Activated CD8-positive, alpha-beta T cell treated with anti-CD3 and anti-CD28 coated beads, Interleukin-2, amount 10 ng/mL, durations not matched to agents 7 days and 5 days (primary cell): ENCODE measurements around the gene ERC2. TPM values are rescaled to one million over a fixed set of nuclear protein-coding genes. Genes with fewer than 3 reads are reported as not detected.

Experiments
- ATAC-seq: fragments of 150-1000 bp; cut with Tn5 transposase; one replicate; pipeline ENCODE4 v1.10.0; 2021; ENCODE audit warnings: moderate library complexity
- CTCF ChIA-PET: fragments of 350-600 bp; sonication (Branson Sonifier 250); formaldehyde crosslinking; loops from one replicate; lab custom pipeline; 2021; ENCODE audit warnings: antibody characterized with exemption; lab: Charles Lee
- POLR2A ChIA-PET: fragments of 350-600 bp; sonication (Branson Sonifier 250); formaldehyde crosslinking; loops from one replicate; lab custom pipeline; 2021; ENCODE audit warnings: antibody characterized with exemption; lab: Charles Lee
- DNase-seq: peaks from one replicate; pipeline ENCODE4 v3.0.0-alpha.2; 2020
- H3K27ac Mint-ChIP-seq: one replicate; pipeline ENCODE4 v1.8.0; 2021; ENCODE audit warnings: mild to moderate bottlenecking, mixed read lengths
- H3K27me3 Mint-ChIP-seq: one replicate; pipeline ENCODE4 v1.8.0; 2021; ENCODE audit warnings: low read depth, mixed read lengths
- H3K36me3 Mint-ChIP-seq: one replicate; pipeline ENCODE4 v1.8.0; 2021; ENCODE audit warnings: low read depth, mixed read lengths
- H3K4me1 Mint-ChIP-seq: one replicate; pipeline ENCODE4 v1.8.0; 2021; ENCODE audit warnings: low read depth, mixed read lengths
- H3K4me3 Mint-ChIP-seq: one replicate; pipeline ENCODE4 v1.8.0; 2021; ENCODE audit warnings: mild to moderate bottlenecking, mixed read lengths
- H3K9me3 Mint-ChIP-seq: one replicate; pipeline ENCODE4 v1.8.0; 2022; ENCODE audit warnings: mixed read lengths; ENCODE audit not compliant: insufficient read depth
- total RNA-seq, 2 experiments: library from RNA; stranded (reverse); gene quantifications; one replicate each; pipeline ENCODE4 v1.2.3, GENCODE V29; 2021

Gene ERC2
- total RNA-seq, 2 experiments from 2014 or later = not detected

DNA sequence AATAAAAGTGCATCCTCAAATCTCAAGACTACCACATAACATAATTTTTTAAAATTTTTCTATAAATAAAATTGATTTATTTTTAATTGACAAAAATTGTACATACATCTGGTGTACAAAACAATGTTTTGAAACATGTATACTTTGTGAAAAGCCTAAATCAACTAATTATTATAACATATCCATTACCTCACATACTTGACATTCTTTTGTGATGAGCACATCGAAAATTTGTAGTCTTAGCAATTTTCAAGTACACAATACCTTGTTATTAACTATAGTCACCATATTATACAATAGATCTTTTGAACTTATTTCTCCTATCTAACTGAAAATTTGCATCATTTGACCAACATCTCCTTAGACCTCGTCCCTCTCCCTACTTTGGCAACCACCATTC, 973.3 kb downstream of the ERC2 start:
- DNase-seq (no peak), ATAC-seq (no peak)
- H3K27ac Mint-ChIP-seq = no peak overlapping the region
- peaks cover 8% of the 10 kb centered on the region for H3K27me3 Mint-ChIP-seq
- POLR2A ChIA-PET = no interaction called here
- H3K4me3 Mint-ChIP-seq = no peak overlapping the region
- CTCF ChIA-PET = no interaction called here
- H3K9me3 Mint-ChIP-seq = no peaks in the 10 kb centered on the region
- no peaks in the 10 kb centered on the region for H3K4me1 Mint-ChIP-seq
- H3K36me3 Mint-ChIP-seq = no peaks in the 10 kb centered on the region

GRCh38 chr3:55492976-55493375, 975.3 kb downstream of the ERC2 start:
- ATAC-seq = no peak
- Mint-ChIP-seq H3K4me1 (peaks cover 5% of the 10 kb centered on the region), H3K4me3 (no peak overlapping the region), H3K27me3 (peaks cover 25% of the 10 kb centered on the region), H3K36me3 (no peaks in the 10 kb centered on the region), H3K9me3 (no peaks in the 10 kb centered on the region), H3K27ac (no peak overlapping the region)
- POLR2A ChIA-PET = no interaction called here
- CTCF ChIA-PET = no interaction called here
- DNase-seq = no peak

GRCh38 chr3:55491296-55491816, 976.9 kb downstream of the ERC2 start:
- POLR2A ChIA-PET = no interaction called here
- H3K27me3 Mint-ChIP-seq = peaks cover 41% of the 10 kb centered on the region
- no peak for ATAC-seq

GRCh38 chr3:55490276-55490913, 977.9 kb downstream of the ERC2 start:
- DNase-seq (no peak), ATAC-seq (no peak)
- Mint-ChIP-seq H3K9me3 (no peaks in the 10 kb centered on the region), H3K4me1 (peaks cover 21% of the 10 kb centered on the region), H3K4me3 (no peak overlapping the region), H3K36me3 (no peaks in the 10 kb centered on the region), H3K27ac (no peak overlapping the region), H3K27me3 (peaks cover 50% of the 10 kb centered on the region)
- CTCF ChIA-PET = no interaction called here
- POLR2A ChIA-PET = no interaction called here

More at GRCh38 chr3:55491296-55491816, 976.9 kb downstream of the ERC2 start:
- no peak for DNase-seq
- Mint-ChIP-seq H3K4me3 (no peak overlapping the region), H3K4me1 (peaks cover 16% of the 10 kb centered on the region), H3K9me3 (no peaks in the 10 kb centered on the region), H3K36me3 (no peaks in the 10 kb centered on the region), H3K27ac (no peak overlapping the region)
- CTCF ChIA-PET = no interaction called here

DNA sequence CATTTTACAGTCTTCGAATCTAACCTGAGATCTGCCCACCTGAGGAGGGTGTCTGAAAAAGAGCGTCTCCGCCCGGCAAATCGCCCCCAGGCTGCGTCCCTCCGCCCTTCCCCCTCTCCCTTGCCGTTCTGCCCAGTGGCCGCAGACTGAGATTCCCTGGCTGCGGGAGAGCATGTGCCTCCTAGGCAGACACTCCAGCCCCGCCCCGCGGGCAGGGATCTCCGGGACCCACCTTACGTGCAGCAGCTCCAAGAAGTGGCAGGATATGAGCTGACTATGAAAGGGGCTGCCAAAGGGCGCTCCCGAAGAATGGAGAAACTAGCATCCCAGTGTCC, 978.5 kb downstream of the ERC2 start:
- Mint-ChIP-seq H3K36me3 (no peaks in the 10 kb centered on the region), H3K9me3 (no peaks in the 10 kb centered on the region), H3K4me3 (peak overlapping the region; percentile 4), H3K4me1 (peaks cover 23% of the 10 kb centered on the region), H3K27me3 (peaks cover 54% of the 10 kb centered on the region), H3K27ac (no peak overlapping the region)
- DNase-seq (no peak), ATAC-seq (no peak)
- POLR2A ChIA-PET = no interaction called here
- CTCF ChIA-PET = no interaction called here

DNA sequence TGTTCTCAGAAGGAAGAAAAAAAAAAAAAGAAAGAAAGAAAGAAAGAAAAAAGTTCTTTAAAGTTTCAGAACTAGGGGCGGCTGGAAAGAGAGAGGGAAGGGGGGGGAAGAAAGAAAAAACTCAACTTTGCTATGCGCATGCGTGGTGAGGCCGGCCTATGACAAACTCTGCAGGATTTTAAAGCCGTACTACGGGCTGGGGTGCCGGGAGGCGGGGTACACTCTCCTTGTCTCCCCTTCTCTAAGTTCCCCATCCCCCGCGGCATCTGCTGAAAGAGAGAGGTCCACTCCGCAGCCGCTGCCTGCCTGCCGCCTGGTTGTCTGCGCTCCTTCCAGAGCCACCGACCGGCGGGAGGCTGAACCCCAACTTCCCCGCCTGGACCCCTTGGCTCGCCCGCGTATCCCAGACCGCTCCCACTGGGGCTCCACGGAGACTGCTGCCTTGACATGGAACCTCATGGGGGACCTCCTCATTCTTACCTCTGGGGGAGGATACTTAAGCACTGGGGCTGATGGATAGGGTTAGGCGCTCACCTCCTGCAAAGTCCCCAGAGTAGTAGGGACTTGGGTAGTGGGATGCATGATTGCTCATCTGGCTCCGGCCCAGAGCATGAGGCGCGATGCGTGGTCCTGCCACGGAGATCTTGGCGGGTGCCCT, 979.7 kb downstream of the ERC2 start:
- Mint-ChIP-seq H3K27me3 (peaks cover 66% of the 10 kb centered on the region), H3K36me3 (no peaks in the 10 kb centered on the region), H3K4me3 (peak overlapping the region; percentile 50), H3K27ac (no peak overlapping the region), H3K4me1 (peaks cover 23% of the 10 kb centered on the region), H3K9me3 (no peaks in the 10 kb centered on the region)
- POLR2A ChIA-PET = no interaction called here
- ATAC-seq (no peak), DNase-seq (peak; percentile 37)
- CTCF ChIA-PET = interaction anchor here (0.9 kb wide), 1 partner anchor 258 kb away, joined by 5 read pairs; no protein-coding TSS in a partner anchor

- Mint-ChIP-seq H3K9me3 (no peaks in the 10 kb centered on the region), H3K27ac (no peak overlapping the region), H3K4me3 (peak overlapping the region; percentile 72), H3K27me3 (peaks cover 75% of the 10 kb centered on the region), H3K4me1 (peaks cover 23% of the 10 kb centered on the region), H3K36me3 (no peaks in the 10 kb centered on the region)
- DNase-seq (no peak), ATAC-seq (peak; percentile 33)
- POLR2A ChIA-PET = no interaction called here
- CTCF ChIA-PET = interaction anchor here (0.8 to 0.9 kb wide), 3 partner anchors 10 to 856 kb away, joined by 3 to 5 read pairs (median 3); no protein-coding TSS in a partner anchor
Measured at GRCh38 chr3:55487381-55488241, 980.7 kb downstream of the ERC2 start.

- ChIA-PET POLR2A (no interaction called here), CTCF (interaction anchor here (0.8 kb wide), 2 partner anchors 9 to 856 kb away, joined by 3 read pairs; no protein-coding TSS in a partner anchor)
- no peak for ATAC-seq
- Mint-ChIP-seq H3K27ac (peak within 1 kb of the TSS; percentile 20), H3K4me1 (peaks cover 23% of the 10 kb centered on the region), H3K9me3 (no peaks in the 10 kb centered on the region), H3K36me3 (no peaks in the 10 kb centered on the region), H3K4me3 (peak within 1 kb of the TSS; percentile 72), H3K27me3 (peaks cover 77% of the 10 kb centered on the region)
- DNase-seq = no peak
Measured at GRCh38 chr3:55486857-55487380, 981.3 kb downstream of the ERC2 start, which contains the start of gene WNT5A. Gene WNT5A, minus strand, starts transcription at chr3:55487306. Its CDS starts 321 bp downstream, at chr3:55486985.

DNA sequence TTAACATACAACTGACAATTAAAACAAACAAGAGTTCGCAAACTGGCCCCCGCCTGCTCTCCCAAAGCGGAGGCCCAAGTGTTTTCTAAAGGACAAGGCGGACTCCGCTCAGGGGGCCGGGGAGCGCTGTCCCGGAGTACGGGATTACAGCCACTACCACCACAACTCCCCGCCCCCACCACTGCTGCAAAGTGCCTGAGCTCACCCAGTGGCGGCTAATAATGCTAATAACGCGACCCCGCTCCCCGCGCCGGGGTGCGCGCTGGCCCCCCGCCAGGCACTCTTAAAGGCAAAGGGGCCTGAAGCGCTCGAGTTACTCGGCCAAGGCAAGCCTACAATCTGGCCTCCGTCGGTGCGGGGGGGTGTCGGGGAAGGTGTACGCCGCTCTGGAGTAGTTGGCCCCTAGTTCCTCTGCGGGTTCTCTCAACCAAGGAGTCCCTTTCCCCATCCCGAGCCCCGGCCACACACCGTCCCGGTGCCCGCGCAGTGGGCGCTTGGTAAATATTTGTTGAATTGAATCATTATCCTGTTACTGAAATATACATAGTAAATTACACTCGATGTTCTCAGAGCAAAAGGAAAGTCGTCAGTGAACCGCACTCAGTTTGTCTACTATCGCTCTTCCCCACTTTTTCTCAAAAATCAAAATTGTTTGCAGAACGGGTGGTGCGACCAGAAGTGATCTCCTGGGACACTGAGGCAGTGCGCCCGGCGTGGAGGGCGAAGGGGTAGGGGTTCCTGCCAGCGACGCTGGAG, 982.0 kb downstream of the ERC2 start:
- H3K27ac Mint-ChIP-seq = peak overlapping the region; percentile 20
- CTCF ChIA-PET = interaction anchor here (0.8 kb wide), 1 partner anchor 857 kb away, joined by 3 read pairs; no protein-coding TSS in a partner anchor
- H3K4me1 Mint-ChIP-seq = peaks cover 23% of the 10 kb centered on the region
- POLR2A ChIA-PET = no interaction called here
- no peak for DNase-seq
- H3K27me3 Mint-ChIP-seq = peaks cover 82% of the 10 kb centered on the region
- H3K36me3 Mint-ChIP-seq = no peaks in the 10 kb centered on the region
- H3K9me3 Mint-ChIP-seq = no peaks in the 10 kb centered on the region
- H3K4me3 Mint-ChIP-seq = peak overlapping the region; percentile 55
- no peak for ATAC-seq

DNA sequence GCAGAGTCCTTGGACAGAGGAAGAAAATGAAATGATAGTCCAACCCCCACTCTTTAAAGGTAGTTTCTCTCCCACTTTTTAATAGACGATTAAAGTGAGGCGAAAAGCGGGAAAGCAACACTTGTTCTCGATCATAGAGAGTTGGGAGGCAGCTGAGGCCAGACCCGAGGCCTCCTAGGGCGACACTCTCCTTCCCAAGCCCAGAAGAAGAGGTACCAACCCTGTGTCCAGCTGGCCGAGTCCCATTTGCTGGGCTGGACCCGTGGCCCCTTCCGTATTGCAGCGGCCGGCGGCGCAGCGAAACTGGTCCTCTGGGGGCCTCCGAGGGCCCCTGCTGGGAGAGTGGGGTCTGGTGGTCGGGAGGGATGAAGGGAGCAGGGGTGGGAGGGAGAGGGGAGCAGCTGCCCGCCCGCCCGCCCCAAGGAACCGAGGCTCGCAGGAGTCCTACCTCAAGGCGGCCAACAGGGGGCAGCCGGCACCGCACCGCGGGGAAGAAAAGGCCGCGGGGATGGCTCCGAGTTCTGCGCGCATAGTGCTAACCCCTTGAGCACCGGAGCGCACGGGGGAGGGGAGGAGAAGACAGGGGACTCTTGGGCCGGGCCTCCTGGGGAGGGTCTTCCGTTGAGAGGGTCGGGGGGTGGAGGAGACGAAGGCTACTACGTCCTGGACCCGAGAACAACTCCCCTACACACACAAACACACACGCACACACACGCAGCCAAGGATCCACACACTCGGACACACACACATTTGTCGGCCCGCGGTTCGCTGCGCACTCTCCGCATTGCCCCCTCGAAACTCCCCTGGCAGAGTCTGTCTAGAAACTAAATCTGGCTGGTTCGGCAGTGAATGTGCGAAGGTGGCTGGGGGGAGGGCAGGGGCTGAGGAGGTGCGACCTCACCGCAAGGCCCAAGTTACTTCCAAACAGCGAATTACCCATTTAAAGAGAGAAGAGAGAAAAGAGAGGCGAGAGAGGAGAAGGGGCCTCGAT, 983.2 kb downstream of the ERC2 start:
- H3K9me3 Mint-ChIP-seq = no peaks in the 10 kb centered on the region
- CTCF ChIA-PET = interaction anchor here (1.5 kb wide), 1 partner anchor 766 kb away, joined by 6 read pairs; no protein-coding TSS in a partner anchor
- peak overlapping the region; percentile 3 for H3K4me3 Mint-ChIP-seq
- H3K27me3 Mint-ChIP-seq = peaks cover 84% of the 10 kb centered on the region
- no peaks in the 10 kb centered on the region for H3K36me3 Mint-ChIP-seq
- peak; percentile 53 for DNase-seq
- peaks cover 23% of the 10 kb centered on the region for H3K4me1 Mint-ChIP-seq
- peak overlapping the region; percentile 51 for H3K27ac Mint-ChIP-seq
- ATAC-seq = peak; percentile 53
- POLR2A ChIA-PET = no interaction called here
